ENCODE results near the gene ZNF628.

ZNF628 gene

DNA sequence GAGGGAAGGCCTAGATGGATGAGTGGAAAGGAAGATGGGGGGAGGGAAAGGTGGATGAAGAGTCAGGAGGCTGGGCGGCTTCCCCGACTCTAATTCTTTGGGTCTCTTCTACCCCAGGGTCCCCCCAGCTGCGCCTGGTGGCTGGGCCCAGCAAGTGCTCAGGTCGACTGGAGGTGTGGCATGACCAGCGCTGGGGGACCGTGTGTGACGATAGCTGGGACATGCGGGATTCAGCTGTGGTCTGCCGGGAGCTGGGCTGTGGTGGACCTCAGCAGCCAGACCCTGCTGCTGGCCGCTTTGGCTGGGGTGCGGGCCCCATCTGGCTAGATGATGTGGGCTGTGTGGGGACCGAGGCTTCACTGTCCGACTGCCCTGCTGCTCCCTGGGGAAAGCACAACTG, 21.3 kb downstream of the ZNF628 start:
- no peak for DNase-seq

- DNase-seq: no peak
Measured at GRCh38 chr19:55498246-55498840, 21.9 kb downstream of the ZNF628 start.

- DNase-seq: no peak
Measured at GRCh38 chr19:55500368-55500952, 24.0 kb downstream of the ZNF628 start.

DNA sequence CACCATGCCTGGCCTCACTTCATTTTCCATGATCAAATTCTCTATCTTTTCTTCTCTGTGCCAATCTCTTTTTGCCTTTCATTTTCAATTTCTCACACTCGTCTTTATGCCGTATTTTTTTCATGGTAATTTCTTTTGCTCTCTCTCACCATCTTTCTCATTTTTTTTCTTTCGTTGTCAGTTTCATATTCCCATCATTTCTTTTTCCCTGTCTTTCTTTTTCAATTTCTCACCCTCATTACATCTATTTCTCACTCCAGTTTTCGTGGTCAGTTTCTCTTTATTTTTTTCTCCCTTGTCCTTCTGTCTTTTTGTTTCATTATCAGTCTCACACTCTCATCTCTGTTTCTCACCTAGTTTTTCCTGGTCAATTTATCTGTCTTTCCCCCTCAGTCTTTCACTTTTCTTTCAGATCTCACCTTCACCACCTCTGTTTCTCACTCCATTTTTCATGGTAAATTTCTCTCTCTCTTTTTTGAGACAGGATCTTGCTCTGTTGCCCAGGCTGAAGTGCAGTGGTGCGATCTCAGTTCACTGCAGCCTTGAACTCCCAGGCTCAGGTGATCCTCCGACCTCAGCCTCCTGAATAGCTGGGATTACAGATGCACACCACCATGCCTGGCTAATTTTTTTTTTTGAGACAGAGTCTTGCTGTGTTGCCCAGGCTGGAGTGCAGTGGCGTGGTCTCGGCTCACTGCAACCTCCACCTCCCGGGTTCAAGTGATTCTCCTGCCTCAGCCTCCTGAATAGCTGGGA, 26.0 kb downstream of the ZNF628 start:
- no peak for DNase-seq

DNA sequence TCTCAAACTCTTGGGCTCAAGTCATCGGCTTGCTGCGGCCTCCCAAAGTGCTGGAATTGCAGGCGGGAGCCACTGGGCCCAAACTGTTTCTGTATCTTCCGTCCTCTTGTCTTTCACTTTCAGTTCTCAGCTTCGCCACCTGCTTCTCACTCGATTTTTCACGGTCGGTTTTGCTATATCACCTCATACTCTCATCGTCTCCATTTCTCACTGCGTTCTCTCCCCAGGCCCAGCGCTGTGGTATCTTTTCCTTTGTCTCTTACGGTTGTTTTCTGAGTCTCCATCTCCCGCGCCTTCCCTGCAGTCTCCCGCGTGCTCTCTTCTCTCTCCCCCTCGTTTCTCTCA, 26.7 kb downstream of the ZNF628 start:
- DNase-seq: no peak

- DNase-seq: peak; percentile 97
Measured at GRCh38 chr19:55503502-55504251, 27.3 kb downstream of the ZNF628 start.

GRCh38 chr19:55504252-55504603, 27.8 kb downstream of the ZNF628 start:
- no peak for DNase-seq

DNA sequence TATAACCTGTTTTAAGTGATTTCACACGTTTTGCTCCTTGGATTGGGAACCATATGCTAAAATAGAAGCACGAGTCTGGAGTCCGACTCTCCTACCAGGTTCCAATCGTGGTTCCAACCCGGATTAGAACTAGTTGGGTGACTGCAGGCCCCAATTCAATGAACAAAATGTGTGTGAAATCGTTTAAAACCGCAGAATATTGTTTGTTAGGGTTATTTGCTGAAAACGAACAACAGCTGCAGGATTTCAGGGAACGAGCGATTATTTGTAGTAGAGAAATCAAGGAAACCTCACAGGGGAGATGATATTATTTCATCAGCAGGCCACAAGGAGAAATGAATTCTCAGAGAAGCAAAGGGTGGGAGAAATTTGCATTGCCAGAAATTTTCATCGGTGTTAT, 28.6 kb downstream of the ZNF628 start:
- no peak for DNase-seq

- no peak for DNase-seq
Measured at GRCh38 chr19:55508120-55508519, 31.7 kb downstream of the ZNF628 start.

DNA sequence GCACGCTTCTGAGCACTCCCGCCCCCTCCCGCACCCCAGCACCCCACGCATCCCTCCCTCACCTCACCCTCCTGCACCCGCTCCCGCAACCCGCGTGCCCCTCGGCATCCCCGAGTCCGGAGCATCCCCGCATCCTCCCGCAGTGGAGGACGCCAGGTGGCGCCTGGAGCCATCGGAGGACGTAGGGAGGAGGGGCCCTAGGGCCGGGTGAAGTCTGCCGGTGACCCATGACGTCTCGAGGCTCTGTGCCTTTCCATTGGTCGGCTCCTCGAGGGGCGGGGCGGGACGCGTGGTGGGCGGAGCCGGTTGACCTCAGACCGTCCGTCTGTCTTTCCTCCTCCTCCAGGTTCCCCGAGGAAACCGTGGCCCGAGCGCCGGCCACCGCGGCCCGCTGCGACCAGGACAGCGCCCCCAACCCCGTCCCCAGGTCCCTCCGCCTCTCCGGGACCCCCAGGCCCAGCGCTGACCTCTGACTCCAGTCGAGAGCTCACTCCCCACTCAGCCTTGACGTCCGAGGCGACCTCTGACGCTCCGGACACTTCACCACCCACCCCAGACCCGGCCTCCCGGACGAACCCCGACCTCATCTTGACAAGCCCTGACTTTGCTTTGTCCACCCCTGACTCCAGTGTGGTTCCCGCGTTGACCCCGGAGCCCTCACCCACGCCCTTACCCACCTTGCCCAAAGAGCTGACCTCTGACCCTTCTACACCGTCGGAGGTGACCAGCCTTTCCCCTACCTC, 40.6 kb downstream of the ZNF628 start:
- peak; percentile 96 for DNase-seq

DNA sequence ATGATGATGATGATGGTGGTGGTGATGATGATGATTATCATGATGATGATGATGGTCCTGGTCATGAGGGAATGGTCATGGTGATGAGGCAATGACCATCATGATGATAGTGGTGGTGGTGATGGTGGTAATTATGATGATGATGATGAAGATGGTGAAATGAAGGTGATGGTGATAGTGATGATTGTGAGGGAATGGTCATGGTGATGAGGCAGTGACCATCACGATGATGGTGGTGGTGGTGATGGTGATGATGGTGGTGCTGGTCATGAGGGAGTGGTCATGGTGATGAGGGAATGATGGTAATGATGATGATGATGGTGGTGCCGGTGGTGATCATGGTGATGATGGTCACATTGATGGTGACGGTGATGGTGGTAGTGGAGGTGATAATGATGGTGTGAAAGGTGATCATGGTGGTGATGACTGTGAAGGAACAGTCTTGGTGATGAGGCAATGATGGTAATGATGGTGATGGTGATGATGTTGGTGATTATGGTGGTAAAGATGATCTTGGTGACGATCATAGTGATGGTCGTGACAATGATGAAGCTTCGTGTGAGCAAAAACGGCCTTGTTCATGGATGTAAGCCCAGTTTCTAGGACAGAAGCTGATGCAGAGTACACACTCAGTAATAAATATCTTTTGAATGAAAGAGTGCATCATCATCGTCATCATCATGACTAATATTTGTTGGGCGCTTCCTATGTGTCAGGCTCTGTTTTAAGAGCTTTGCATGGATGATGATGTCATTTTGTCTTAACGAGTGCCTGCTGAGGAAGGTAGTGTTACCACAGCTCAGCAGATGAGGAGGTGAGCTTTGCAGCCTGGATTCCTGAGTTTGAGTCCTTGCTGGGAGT, 43.3 kb downstream of the ZNF628 start:
- no peak for DNase-seq

DNA sequence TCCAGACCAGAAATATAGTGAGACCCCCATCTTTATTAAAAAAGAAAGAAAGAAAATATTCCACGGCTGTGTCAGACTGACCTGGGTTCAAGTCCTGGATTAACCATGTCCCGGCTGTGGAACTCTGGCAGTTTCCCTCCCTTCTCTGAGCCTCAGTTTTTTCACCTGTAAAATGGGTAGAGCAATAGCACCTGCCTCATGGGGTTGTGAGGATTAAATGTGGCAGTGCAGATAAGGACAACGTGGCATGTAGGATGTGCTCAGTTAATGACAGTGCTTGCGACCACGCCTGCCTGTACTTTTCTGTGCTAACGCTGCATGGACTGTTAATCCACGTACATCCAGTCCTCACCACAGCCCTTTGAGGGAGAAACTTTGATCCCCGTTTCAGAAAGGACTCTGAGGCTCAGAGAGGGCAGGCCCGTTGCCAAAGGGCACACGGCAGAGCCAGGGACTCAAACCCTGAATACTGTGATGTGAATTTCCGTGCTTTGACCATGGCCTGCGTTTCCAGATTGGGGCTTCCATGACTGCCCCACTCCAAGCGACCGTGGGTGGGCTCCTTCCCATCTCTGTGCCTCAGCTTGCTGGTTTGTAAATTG, 44.4 kb downstream of the ZNF628 start:
- DNase-seq: no peak

DNA sequence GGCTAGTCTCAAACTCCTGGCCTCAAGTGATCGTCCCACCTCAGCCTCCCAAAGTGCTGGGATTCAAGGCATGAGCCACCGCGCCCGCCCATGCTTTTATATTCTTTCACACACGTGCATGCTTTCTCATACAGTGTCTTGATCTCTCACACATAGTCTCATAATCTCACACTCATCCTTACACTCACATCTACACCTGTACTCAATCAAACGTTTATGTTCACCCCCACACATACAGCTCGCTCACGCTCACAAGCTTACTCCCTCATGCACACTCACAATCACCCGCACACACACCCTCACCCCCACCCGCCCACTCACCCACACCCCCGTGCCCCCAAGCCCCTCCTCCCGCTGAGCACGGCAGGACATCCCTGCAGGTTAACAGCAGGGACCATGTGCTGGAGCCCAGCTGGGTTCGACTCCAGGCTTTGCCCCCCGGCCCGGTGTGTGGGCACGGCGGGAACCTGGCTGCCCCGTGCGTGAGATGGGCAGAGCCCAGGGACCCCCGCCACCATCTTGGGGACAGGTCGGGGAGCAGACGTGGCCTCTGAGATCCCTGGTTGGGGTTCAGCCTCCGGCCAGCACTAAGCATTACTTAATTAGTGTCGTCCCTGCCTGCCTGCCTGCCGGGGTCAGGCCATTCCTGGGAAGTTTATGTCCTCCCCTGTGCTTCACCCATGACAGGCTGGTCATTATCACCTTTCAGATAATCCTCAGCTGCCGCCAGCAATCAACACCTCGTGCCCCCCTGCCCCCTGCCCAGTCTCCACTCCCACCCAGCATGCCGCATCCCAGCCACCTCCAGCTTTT, 49.1 kb downstream of the ZNF628 start:
- DNase-seq: no peak

DNA sequence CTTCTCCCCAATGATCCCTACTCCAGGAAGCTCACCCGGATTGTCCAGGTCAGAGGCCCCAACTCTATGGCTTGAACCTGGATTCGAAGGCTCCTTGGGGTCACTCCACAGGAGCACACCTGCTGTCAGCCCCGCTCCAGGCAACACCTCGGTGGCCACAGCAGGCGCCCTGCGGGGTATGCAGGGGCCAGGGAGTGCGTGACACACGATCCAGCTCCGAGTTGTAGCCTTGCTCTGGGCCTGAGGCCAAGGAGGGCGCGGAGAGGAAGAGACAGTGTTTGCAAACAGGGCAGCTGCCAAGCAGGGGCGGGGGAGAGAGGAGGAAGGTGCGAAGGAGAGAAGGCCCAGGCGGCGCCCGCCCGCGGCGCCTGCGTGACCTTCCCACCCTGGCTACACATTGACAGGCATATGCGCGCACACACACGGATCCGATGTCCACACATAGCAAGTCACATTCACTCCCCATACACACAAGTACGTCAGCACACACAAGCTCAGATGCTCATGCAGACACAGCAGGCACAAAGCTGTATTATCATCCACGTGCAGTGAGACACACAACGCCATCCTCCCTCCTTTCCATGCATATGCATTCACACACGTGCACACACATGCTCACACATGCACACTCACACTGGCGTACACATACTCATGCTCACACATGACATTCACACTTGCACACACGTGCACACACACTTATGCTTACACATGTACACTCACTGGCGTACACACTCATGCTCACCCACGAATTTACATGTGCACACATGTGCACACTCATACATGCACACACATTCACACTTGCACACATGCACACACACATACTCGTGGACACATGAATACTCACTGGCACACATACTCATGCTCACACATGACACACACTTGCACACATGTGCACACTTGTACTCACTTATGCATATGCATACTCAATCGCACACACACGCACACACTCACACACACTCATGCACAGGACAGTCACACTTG, 50.1 kb downstream of the ZNF628 start:
- DNase-seq: no peak

DNA sequence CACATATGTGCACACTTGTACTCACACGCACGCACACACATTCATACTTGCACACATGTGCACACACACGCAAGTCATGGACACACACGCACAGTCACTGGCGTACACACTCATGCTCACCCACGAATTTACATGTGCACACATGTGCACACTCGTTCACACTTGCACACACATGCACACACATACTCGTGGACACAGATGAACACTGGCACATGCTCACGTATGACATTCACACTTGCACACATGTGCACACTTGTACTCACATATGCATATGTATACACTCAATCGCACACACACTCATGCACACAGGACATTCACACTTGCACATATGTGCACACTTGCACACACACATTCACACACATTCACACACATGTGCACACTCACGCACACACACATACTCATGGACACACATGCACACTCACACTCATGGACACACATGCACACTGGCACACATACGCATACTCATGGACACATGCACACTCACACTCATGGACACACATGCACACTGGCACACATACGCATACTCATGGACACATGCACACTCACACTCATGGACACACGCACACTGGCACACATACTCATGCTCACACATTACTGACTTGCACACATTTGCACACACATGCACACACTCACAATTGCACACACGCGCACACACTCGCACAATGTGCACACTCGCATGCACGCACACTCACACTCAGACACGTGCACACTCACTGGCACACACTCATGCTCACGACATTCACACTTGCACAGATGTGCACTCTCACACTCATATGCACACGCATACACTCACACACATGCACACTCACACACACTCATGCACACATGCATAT, 51.0 kb downstream of the ZNF628 start:
- DNase-seq: no peak

DNA sequence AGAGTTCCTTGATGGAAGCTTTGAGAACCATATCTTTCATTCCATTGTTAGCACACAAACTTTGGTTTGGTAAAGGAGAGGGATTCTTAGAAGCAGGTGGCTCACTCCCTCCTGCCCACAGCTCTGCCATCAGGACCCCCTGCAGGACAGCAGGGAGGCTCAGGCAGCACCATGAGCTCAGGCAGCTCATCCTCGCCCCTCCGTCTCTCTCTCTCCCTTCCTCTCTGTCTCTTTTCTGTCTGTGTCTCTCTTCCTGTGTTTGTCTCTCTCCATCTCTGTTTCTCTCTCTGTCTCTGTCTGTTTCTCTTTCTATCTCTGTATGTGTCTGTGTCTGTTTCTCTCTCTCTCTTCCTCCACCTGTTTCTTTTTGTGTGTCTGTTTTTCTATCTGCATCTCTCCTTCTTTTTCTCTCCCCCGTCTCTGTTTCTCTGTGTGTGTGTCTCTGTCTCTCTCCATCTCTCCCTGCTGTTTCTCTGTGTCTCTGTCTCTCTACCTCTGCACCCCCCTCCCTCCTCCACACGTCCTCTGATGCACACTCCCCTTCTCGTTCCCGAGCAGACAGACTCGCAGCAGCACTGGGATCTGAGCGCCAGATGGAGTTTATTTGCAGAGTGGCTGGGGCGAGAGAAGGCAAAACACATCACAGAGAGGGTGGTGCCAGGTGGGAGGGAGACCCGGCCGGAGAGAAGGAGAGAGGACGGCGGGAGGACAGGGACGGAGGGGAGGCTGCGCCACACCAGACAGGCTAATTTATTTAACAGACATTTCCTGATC, 51.8 kb downstream of the ZNF628 start:
- DNase-seq: no peak

DNA sequence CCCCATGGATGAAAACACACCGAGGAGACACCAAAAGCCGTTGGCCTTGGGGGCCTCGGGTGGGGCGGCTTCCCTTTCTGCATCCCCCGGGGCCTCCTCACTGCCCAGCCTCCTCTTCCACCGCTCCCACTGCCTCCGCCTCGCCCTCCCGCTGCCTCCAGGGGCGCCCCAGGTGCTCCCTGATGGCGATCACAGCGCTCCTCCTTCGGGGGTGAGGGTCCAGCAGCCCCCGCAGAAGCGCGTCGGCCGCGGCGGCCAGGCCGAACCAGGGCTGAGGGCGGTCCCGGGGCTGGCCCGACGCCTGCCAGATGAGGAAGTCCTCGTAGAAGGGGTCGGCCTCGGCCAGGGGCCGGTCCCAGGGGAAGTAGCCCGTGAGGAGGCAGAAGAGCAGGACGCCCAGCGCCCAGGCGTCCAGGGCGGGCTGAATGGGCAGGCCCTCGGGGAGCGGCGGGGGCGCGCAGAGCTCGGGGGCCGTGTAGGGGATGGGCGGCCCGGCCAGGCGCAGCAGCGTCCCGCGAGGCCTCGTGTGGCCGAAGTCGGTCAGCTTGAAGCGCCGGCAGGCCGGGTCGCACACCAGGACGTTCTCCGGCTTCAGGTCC, 53.3 kb downstream of the ZNF628 start:
- no peak for DNase-seq

Data from activated effector memory CD4-positive, alpha-beta T cell treated with anti-CD3 and anti-CD28 coated beads, Interleukin-2, amount 50 U/mL, for 16 hours (primary cell).